ENCODE data around the gene MS4A15.
"Not testable (repeated sequence)": the region's sequence is repeated elsewhere in the genome, so short reads cannot be mapped to it uniquely, and the experiment has no call there.

The MS4A15 gene

GRCh38 chr11:60756307-60757032, at the start of gene MS4A15:
MS4A15 (plus strand) TSS chr11:60756867; CDS start chr11:60763734, 6,867 bp downstream.
- no peak for DNase-seq (ENCODE audit: low read depth)

- no peak for DNase-seq (ENCODE audit: low read depth)
Observed at GRCh38 chr11:60706931-60707330, 49.7 kb upstream of the MS4A15 start.

- DNase-seq (ENCODE audit: low read depth), result no peak
Observed at GRCh38 chr11:60710482-60710881, 46.2 kb upstream of the MS4A15 start.

GRCh38 chr11:60711276-60711675, 45.4 kb upstream of the MS4A15 start:
- no peak for DNase-seq (ENCODE audit: low read depth)

GRCh38 chr11:60713423-60713822, 43.2 kb upstream of the MS4A15 start:
- DNase-seq (ENCODE audit: low read depth), result not testable (repeated sequence)

- no peak for DNase-seq (ENCODE audit: low read depth)
Observed at GRCh38 chr11:60717956-60718355, 38.7 kb upstream of the MS4A15 start.

GRCh38 chr11:60718524-60719316, 37.9 kb upstream of the MS4A15 start:
- DNase-seq (ENCODE audit: low read depth), result no peak

GRCh38 chr11:60719391-60719790, 37.3 kb upstream of the MS4A15 start:
- DNase-seq (ENCODE audit: low read depth), result no peak

GRCh38 chr11:60720460-60720859, 36.2 kb upstream of the MS4A15 start:
- no peak for DNase-seq (ENCODE audit: low read depth)

GRCh38 chr11:60724420-60724819, 32.2 kb upstream of the MS4A15 start, which contains the start of gene MS4A18:
MS4A18 (plus strand) TSS chr11:60724720.
- no peak for DNase-seq (ENCODE audit: low read depth)

GRCh38 chr11:60725592-60725991, 31.1 kb upstream of the MS4A15 start:
- no peak for DNase-seq (ENCODE audit: low read depth)

GRCh38 chr11:60731586-60731985, 25.1 kb upstream of the MS4A15 start:
- DNase-seq (ENCODE audit: low read depth), result no peak

GRCh38 chr11:60734279-60734678, 22.4 kb upstream of the MS4A15 start:
- DNase-seq (ENCODE audit: low read depth), result no peak

- DNase-seq (ENCODE audit: low read depth), result no peak
Observed at GRCh38 chr11:60739114-60739513, 17.6 kb upstream of the MS4A15 start.

GRCh38 chr11:60740573-60740972, 16.1 kb upstream of the MS4A15 start:
- no peak for DNase-seq (ENCODE audit: low read depth)

- no peak for DNase-seq (ENCODE audit: low read depth)
Observed at GRCh38 chr11:60741421-60741820, 15.2 kb upstream of the MS4A15 start.

- no peak for DNase-seq (ENCODE audit: low read depth)
Observed at GRCh38 chr11:60743058-60743457, 13.6 kb upstream of the MS4A15 start.

- DNase-seq (ENCODE audit: low read depth), result no peak
Observed at GRCh38 chr11:60744114-60744513, 12.6 kb upstream of the MS4A15 start.

- DNase-seq (ENCODE audit: low read depth), result no peak
Observed at GRCh38 chr11:60747359-60747873, 9.3 kb upstream of the MS4A15 start.

GRCh38 chr11:60748225-60748624, 8.4 kb upstream of the MS4A15 start:
- DNase-seq (ENCODE audit: low read depth), result no peak

GRCh38 chr11:60748821-60749220, 7.8 kb upstream of the MS4A15 start:
- DNase-seq (ENCODE audit: low read depth), result no peak

- DNase-seq (ENCODE audit: low read depth), result no peak
Observed at GRCh38 chr11:60750911-60751310, 5.8 kb upstream of the MS4A15 start.

GRCh38 chr11:60753309-60753708, 3.4 kb upstream of the MS4A15 start:
- no peak for DNase-seq (ENCODE audit: low read depth)
